GM23338 (cell line): ENCODE results near the gene ALS2. TPM values are rescaled to one million over a fixed set of nuclear protein-coding genes. Genes with fewer than 3 reads are reported as not detected.
"Not testable (repeated sequence)": the region's sequence is repeated elsewhere in the genome, so short reads cannot be mapped to it uniquely, and the experiment has no call there.

ENCODE experiments used
- ATAC-seq: fragments of 200-7000 bp; cut with Tn5 transposase; 3 replicates; pipeline ENCODE4 v1.9.1; 2020
- DNase-seq: peaks from one replicate; pipeline ENCODE4 v3.0.0-alpha.2; 2015; ENCODE audit warnings: low spot score
- H2AFZ ChIP-seq: fragments of 200-600 bp; sonication (generic); 2 replicates; pipeline ENCODE4 v1.8.0; 2016; ENCODE audit warnings: antibody characterized with exemption, mild to moderate bottlenecking, moderate library complexity
- H3F3A ChIP-seq: fragments of 200-600 bp; sonication (generic); replicated peaks from 2 replicates; pipeline ENCODE4 v1.8.0; 2017; ENCODE audit warnings: antibody characterized with exemption, mixed run types, low read depth
- H3K27ac ChIP-seq: fragments of 200-600 bp; sonication (generic); 2 replicates; pipeline ENCODE4 v1.6.1; 2016; ENCODE audit warnings: low read depth
- H3K27me3 ChIP-seq: fragments of 200-600 bp; sonication (generic); 2 replicates; pipeline ENCODE4 v1.8.0; 2016; ENCODE audit warnings: mild to moderate bottlenecking, mixed run types, moderate library complexity; ENCODE audit not compliant: insufficient read depth
- H3K36me3 ChIP-seq: fragments of 200-600 bp; sonication (generic); 2 replicates; pipeline ENCODE4 v1.8.0; 2016; ENCODE audit warnings: mild to moderate bottlenecking; ENCODE audit not compliant: insufficient read depth
- H3K4me1 ChIP-seq: fragments of 200-600 bp; sonication (generic); 2 replicates; pipeline ENCODE4 v1.8.0; 2016; ENCODE audit warnings: mild to moderate bottlenecking, moderate library complexity; ENCODE audit not compliant: insufficient read depth
- H3K4me2 ChIP-seq: fragments of 200-600 bp; sonication (generic); 2 replicates; pipeline ENCODE4 v1.7.1; 2017; ENCODE audit warnings: mixed run types
- H3K4me3 ChIP-seq: fragments of 200-600 bp; sonication (generic); 2 replicates; pipeline ENCODE4 v1.6.1; 2016; ENCODE audit warnings: mixed run types
- H3K79me2 ChIP-seq: fragments of 200-600 bp; sonication (generic); replicated peaks from 2 replicates; pipeline ENCODE4 v1.8.0; 2017; ENCODE audit warnings: mild to moderate bottlenecking; ENCODE audit not compliant: insufficient read depth
- H3K9me2 ChIP-seq: fragments of 200-600 bp; sonication (generic); 2 replicates; pipeline ENCODE4 v1.8.0; 2017; ENCODE audit not compliant: insufficient read depth
- H4K20me1 ChIP-seq: fragments of 200-600 bp; sonication (generic); replicated peaks from 2 replicates; pipeline ENCODE4 v1.8.0; 2017; ENCODE audit warnings: mild to moderate bottlenecking; ENCODE audit not compliant: insufficient read depth
- H3K27ac Mint-ChIP-seq: 2 replicates; pipeline ENCODE4 v1.8.0; 2020; ENCODE audit warnings: inconsistent platforms, mild to moderate bottlenecking, moderate library complexity, mixed read lengths
- H3K27me3 Mint-ChIP-seq: 3 replicates; pipeline ENCODE4 v1.8.0; 2022; ENCODE audit warnings: low read depth, mild to moderate bottlenecking, moderate library complexity, mixed read lengths, inconsistent platforms; ENCODE audit not compliant: insufficient read depth, poor library complexity
- H3K36me3 Mint-ChIP-seq: 3 replicates; pipeline ENCODE4 v1.8.0; 2021; ENCODE audit warnings: low read depth, mild to moderate bottlenecking, inconsistent platforms, moderate library complexity, mixed read lengths
- H3K4me1 Mint-ChIP-seq: 3 replicates; pipeline ENCODE4 v1.8.0; 2020; ENCODE audit warnings: mild to moderate bottlenecking, inconsistent platforms, mixed read lengths
- H3K4me3 Mint-ChIP-seq: 3 replicates; pipeline ENCODE4 v1.8.0; 2021; ENCODE audit warnings: moderate library complexity, mild to moderate bottlenecking, inconsistent platforms, mixed read lengths
- H3K9me3 Mint-ChIP-seq: 3 replicates; pipeline ENCODE4 v1.8.0; 2020; ENCODE audit warnings: moderate library complexity, mild to moderate bottlenecking, inconsistent platforms, mixed read lengths
- CREB1 ChIP-seq: fragments of 250-450 bp; sonication (Bioruptor Pico); IDR thresholded peaks from 2 replicates; pipeline ENCODE4 v1.5.0; 2020; ENCODE audit warnings: low read depth, mild to moderate bottlenecking, moderate library complexity
- CTCF ChIP-seq, 2 experiments: fragments of 200-600 bp in 1 of 2; sonication (generic) in 1 of 2; conservative IDR thresholded peaks; 2 replicates each; pipeline versions ENCODE4 v1.5.1 to v1.6.1; 2016 to 2017; ENCODE audit warnings: antibody characterized with exemption in 2 of 2, low read depth in 2 of 2, mild to moderate bottlenecking in 2 of 2, moderate library complexity in 1 of 2
- ETS1 ChIP-seq: IDR thresholded peaks from 2 replicates; pipeline ENCODE4 v1.6.1; 2016; ENCODE audit warnings: antibody characterized with exemption
- EZH2 ChIP-seq: fragments of 200-600 bp; sonication (generic); IDR thresholded peaks from one replicate; pipeline ENCODE4 v1.8.0; 2017; ENCODE audit warnings: antibody characterized with exemption, mild to moderate bottlenecking, low read depth; ENCODE audit not compliant: unreplicated experiment
- EZH2phosphoT487 ChIP-seq: fragments of 200-600 bp; sonication (generic); IDR thresholded peaks from one replicate; pipeline ENCODE4 v1.8.1; 2018; ENCODE audit warnings: antibody characterized with exemption; ENCODE audit not compliant: unreplicated experiment
- JUNB ChIP-seq: IDR thresholded peaks from one replicate; pipeline ENCODE4 v1.6.1; 2016; ENCODE audit warnings: antibody characterized with exemption; ENCODE audit not compliant: unreplicated experiment
- NANOG ChIP-seq: IDR thresholded peaks from 2 replicates; pipeline ENCODE4 v1.6.1; 2016; ENCODE audit warnings: antibody characterized with exemption, borderline replicate concordance
- POLR2AphosphoS5 ChIP-seq: IDR thresholded peaks from 2 replicates; pipeline ENCODE4 v1.6.1; 2016; ENCODE audit warnings: antibody characterized with exemption, low read depth
- REST ChIP-seq: IDR thresholded peaks from one replicate; pipeline ENCODE4 v1.6.1; 2018; ENCODE audit warnings: antibody characterized with exemption; ENCODE audit not compliant: unreplicated experiment
- STAT1 ChIP-seq: IDR thresholded peaks from one replicate; pipeline ENCODE4 v1.6.1; 2016; ENCODE audit warnings: antibody characterized with exemption; ENCODE audit not compliant: unreplicated experiment
- ZNF331 ChIP-seq: fragments of 250-450 bp; sonication (Bioruptor Pico); IDR thresholded peaks from 2 replicates; pipeline ENCODE4 v1.5.0; 2020; ENCODE audit warnings: low read depth, mild to moderate bottlenecking, moderate library complexity
- polyA plus RNA-seq: library from polyadenylated mRNA; unstranded; fragments of >200 nt; fragmentation: Nextera tagmentation; extraction: Ambion mirVana; gene quantifications from 2 replicates; pipeline ENCODE4 v1.2.1, GENCODE V29; 2016
- total RNA-seq: library from RNA; depleted of rRNA; stranded (reverse); fragments of >200 nt; shearing (Covaris generic); gene quantifications from 2 replicates; pipeline ENCODE4 v1.2.3, GENCODE V29; 2014

Gene ALS2
- total and polyA plus RNA-seq, 2 experiments from 2014 or later, result 9.6 to 43.3 TPM

- Histone ChIP-seq H3K36me3 (peaks cover 4% of the 10 kb centered on the region; the same call in 1 of the 2 replicates), H3K27ac (no peak overlapping the region), H2AFZ (no peak overlapping the region), H3K9me2 (no peaks in the 10 kb centered on the region), H3K4me3 (no peak overlapping the region), H3K4me2 (no peak overlapping the region), H4K20me1 (peaks cover 3% of the 10 kb centered on the region; the same call in 1 of the 2 replicates), H3K27me3 (no peaks in the 10 kb centered on the region), H3K79me2 (peaks cover 50% of the 10 kb centered on the region), H3F3A (no peaks in the 10 kb centered on the region), H3K4me1 (peaks cover 17% of the 10 kb centered on the region)
- Mint-ChIP-seq H3K27ac (no peak overlapping the region), H3K27me3 (peaks cover 2% of the 10 kb centered on the region), H3K4me1 (peaks cover 22% of the 10 kb centered on the region), H3K9me3 (no peaks in the 10 kb centered on the region), H3K36me3 (peaks cover 13% of the 10 kb centered on the region), H3K4me3 (no peak overlapping the region)
- ATAC-seq (no peak), DNase-seq (no peak)
- TF ChIP-seq NANOG (no peak), ETS1 (no peak), EZH2 (no peak), EZH2phosphoT487 (no peak), JUNB (no peak), STAT1 (no peak), ZNF331 (CRISPR knock-in tag) (no peak), REST (no peak), CREB1 (no peak), POLR2AphosphoS5 (no peak)
Observed at GRCh38 chr2:201768918-201769317, 11.8 kb downstream of the ALS2 start.

GRCh38 chr2:201765799-201766198, 14.9 kb downstream of the ALS2 start:
- H3K36me3 Mint-ChIP-seq, result peaks cover 21% of the 10 kb centered on the region
- H3K27ac ChIP-seq, result no peak overlapping the region

GRCh38 chr2:201764469-201764868, 16.3 kb downstream of the ALS2 start:
- not testable (repeated sequence) for H2AFZ ChIP-seq, H3K27me3 Mint-ChIP-seq, H3K9me3 Mint-ChIP-seq, H3K36me3 ChIP-seq, H3K79me2 ChIP-seq, H3K4me2 ChIP-seq, H3F3A ChIP-seq, H3K4me1 ChIP-seq, H3K27ac Mint-ChIP-seq, H3K4me3 ChIP-seq, H3K9me2 ChIP-seq, H3K27ac ChIP-seq, DNase-seq, H4K20me1 ChIP-seq, H3K4me3 Mint-ChIP-seq, H3K4me1 Mint-ChIP-seq, ATAC-seq, H3K27me3 ChIP-seq
- H3K36me3 Mint-ChIP-seq, result peaks cover 21% of the 10 kb centered on the region

More at GRCh38 chr2:201765799-201766198, 14.9 kb downstream of the ALS2 start:
- TF ChIP-seq EZH2 (no peak), POLR2AphosphoS5 (no peak), STAT1 (no peak), EZH2phosphoT487 (no peak), NANOG (no peak), CREB1 (no peak), CTCF (conservative IDR thresholded peaks at IDR 0.05; ENCODE audit: low read depth in 2 of 2) (no peak)
- Histone ChIP-seq H3F3A (no peaks in the 10 kb centered on the region), H3K27me3 (no peaks in the 10 kb centered on the region), H2AFZ (no peak overlapping the region), H3K79me2 (peaks cover 21% of the 10 kb centered on the region), H3K4me1 (no peaks in the 10 kb centered on the region), H3K9me2 (no peaks in the 10 kb centered on the region), H3K4me2 (no peak overlapping the region), H3K36me3 (peaks cover 4% of the 10 kb centered on the region; the same call in 1 of the 2 replicates), H3K4me3 (no peak overlapping the region), H4K20me1 (peaks cover 3% of the 10 kb centered on the region; the same call in 1 of the 2 replicates)
- ATAC-seq (no peak), DNase-seq (no peak)
- Mint-ChIP-seq H3K27me3 (no peaks in the 10 kb centered on the region), H3K4me3 (no peak overlapping the region), H3K27ac (no peak overlapping the region), H3K4me1 (no peaks in the 10 kb centered on the region), H3K9me3 (no peaks in the 10 kb centered on the region)
